22Rv1 (cell line): ENCODE results near the gene DAG1.

Experiments used
- CTCF ChIP-seq: fragments of 450-650 bp; IDR thresholded peaks from 2 replicates; pipeline ENCODE4 v1.5.1; 2017; ENCODE audit warnings: mild to moderate bottlenecking
- ZFX ChIP-seq: fragments of 450-650 bp; IDR thresholded peaks from 2 replicates; pipeline ENCODE4 v1.6.1; 2017; ENCODE audit warnings: antibody characterized with exemption, borderline replicate concordance

- TF ChIP-seq CTCF (no peak), ZFX (no peak)
These were observed 19.2 kb downstream of the DAG1 start for GRCh38 chr3:49489247-49489646.
